ENCODE measurements around the gene RPE65. TPM values are rescaled to one million over a fixed set of nuclear protein-coding genes. Genes with fewer than 3 reads are reported as not detected.

RPE65 gene
- total and polyA plus RNA-seq, 2 experiments from 2014 or later, result not detected

- Histone ChIP-seq H3F3A (replicated peaks; ENCODE audit: low read depth) (no peaks in the 10 kb centered on the region), H3K4me3 (no peak overlapping the region), H3K79me2 (replicated peaks; ENCODE audit: insufficient read depth) (peaks cover 53% of the 10 kb centered on the region), H3K9me2 (ENCODE audit: insufficient read depth) (no peaks in the 10 kb centered on the region), H3K27ac (ENCODE audit: low read depth) (no peak overlapping the region), H3K4me1 (ENCODE audit: insufficient read depth) (no peaks in the 10 kb centered on the region), H3K36me3 (ENCODE audit: insufficient read depth) (peaks cover 55% of the 10 kb centered on the region), H4K20me1 (replicated peaks; ENCODE audit: insufficient read depth) (no peaks in the 10 kb centered on the region), H2AFZ (no peak overlapping the region), H3K4me2 (no peak overlapping the region), H3K27me3 (ENCODE audit: insufficient read depth) (no peaks in the 10 kb centered on the region)
- Mint-ChIP-seq H3K4me3 (no peak overlapping the region), H3K27me3 (ENCODE audit: insufficient read depth, low read depth, poor library complexity) (no peaks in the 10 kb centered on the region), H3K9me3 (no peaks in the 10 kb centered on the region), H3K36me3 (ENCODE audit: low read depth) (peaks cover 63% of the 10 kb centered on the region), H3K27ac (no peak overlapping the region), H3K4me1 (peaks cover 9% of the 10 kb centered on the region)
- no peak for TF ChIP-seq JUNB (IDR thresholded peaks at IDR 0.05; ENCODE audit: unreplicated experiment)
- no peak for TF ChIP-seq POLR2AphosphoS5 (IDR thresholded peaks at IDR 0.05; ENCODE audit: low read depth)
- TF ChIP-seq CTCF (conservative IDR thresholded peaks at IDR 0.05; ENCODE audit: low read depth in 2 of 2), result no peak
- TF ChIP-seq ZNF462 (CRISPR knock-in tag; IDR thresholded peaks at IDR 0.05), result no peak
- no peak for TF ChIP-seq NANOG (IDR thresholded peaks at IDR 0.05; ENCODE audit: borderline replicate concordance)
- TF ChIP-seq REST (IDR thresholded peaks at IDR 0.05; ENCODE audit: unreplicated experiment), result no peak
- TF ChIP-seq ZNF114 (CRISPR knock-in tag; IDR thresholded peaks at IDR 0.05), result no peak
- TF ChIP-seq STAT1 (IDR thresholded peaks at IDR 0.05; ENCODE audit: unreplicated experiment), result no peak
- TF ChIP-seq EZH2 (IDR thresholded peaks at IDR 0.05; ENCODE audit: low read depth, unreplicated experiment), result no peak
- no peak for TF ChIP-seq CREB1 (CRISPR knock-in tag; IDR thresholded peaks at IDR 0.05; ENCODE audit: low read depth)
- TF ChIP-seq EZH2phosphoT487 (IDR thresholded peaks at IDR 0.05; ENCODE audit: unreplicated experiment), result no peak
- no peak for TF ChIP-seq ZNF331 (CRISPR knock-in tag; IDR thresholded peaks at IDR 0.05; ENCODE audit: low read depth)
- no peak for ATAC-seq
- DNase-seq (ENCODE audit: low spot score), result no peak
These were observed 40.4 kb upstream of the RPE65 start for GRCh38 chr1:68490046-68490651.

All from GM23338 (cell line).